ENCODE measurements around the gene ZFP57. TPM values are rescaled to one million over a fixed set of nuclear protein-coding genes. Genes with fewer than 3 reads are reported as not detected.

ZFP57 gene
- total and polyA plus RNA-seq, 2 of the 13 experiments (the other 11 are each of a cell fraction or from before 2014, with no cell fraction given) = not detected

- no peak for TF ChIP-seq ZBTB49 (CRISPR knock-in tag; IDR thresholded peaks at IDR 0.05; ENCODE audit: borderline replicate concordance)
- no peak for TF ChIP-seq SMAD1 (CRISPR knock-in tag; IDR thresholded peaks at IDR 0.05; ENCODE audit: borderline replicate concordance, low read depth)
- TF ChIP-seq SIN3B (IDR thresholded peaks at IDR 0.05; ENCODE audit: low read length) = no peak
- no peak for TF ChIP-seq IKZF4 (CRISPR knock-in tag; IDR thresholded peaks at IDR 0.05; ENCODE audit: borderline replicate concordance, low read depth, not compliant biosample characterization)
- no peak for TF ChIP-seq ZNF556 (CRISPR knock-in tag; IDR thresholded peaks at IDR 0.05; ENCODE audit: borderline replicate concordance)
- TF ChIP-seq ATF2 (CRISPR knock-in tag; IDR thresholded peaks at IDR 0.05) = no peak
- TF ChIP-seq FOXP4 (CRISPR knock-in tag; IDR thresholded peaks at IDR 0.05) = no peak
- no peak for TF ChIP-seq ZNF724P (CRISPR knock-in tag; IDR thresholded peaks at IDR 0.05; ENCODE audit: borderline replicate concordance)
- TF ChIP-seq ZNF687 (CRISPR knock-in tag; IDR thresholded peaks at IDR 0.05) = no peak
- TF ChIP-seq KLF12 (CRISPR knock-in tag; IDR thresholded peaks at IDR 0.05; ENCODE audit: borderline replicate concordance) = no peak
- TF ChIP-seq DNMT1 (CRISPR knock-in tag; IDR thresholded peaks at IDR 0.05) = no peak
- no peak for TF ChIP-seq THRA (CRISPR knock-in tag; IDR thresholded peaks at IDR 0.05; ENCODE audit: borderline replicate concordance)
- intact Hi-C loops (cut with micrococcal nuclease; ENCODE audit: unreplicated experiment) (no loop called here), in situ Hi-C loops (cut with HindIII; ENCODE audit: extremely low pct_ligation_motif_present, low pct_unique_long_range_greater_than_20kb) (no loop called here)
- H3K4me2 ChIP-seq (ENCODE audit: low read depth, low read length) = no peak overlapping the region
- no peak overlapping the region for H2AFZ ChIP-seq (ENCODE audit: low read length)
- POLR2A ChIA-PET = no interaction called here
- no peaks in the 10 kb centered on the region for H3K27me3 ChIP-seq (ENCODE audit: control insufficient read depth in 1 of 2, insufficient read depth in 2 of 2, low read length in 2 of 2)
- no peaks in the 10 kb centered on the region for H3K9me3 ChIP-seq (ENCODE audit: low read length)
- WGBS (ENCODE audit: low lambda C conversion rate) = 33% methylated on average over 7 of the region's 7 CpGs
- DNase-seq (ENCODE audit: low spot score) (no peak), FAIRE-seq (no peak), ATAC-seq (no peak)
- no peaks in the 10 kb centered on the region for H4K20me1 ChIP-seq (ENCODE audit: insufficient read depth, low read length)
- H3K4me3 ChIP-seq (replicated peaks in 1 of 3; ENCODE audit: insufficient read depth in 1 of 3, low read depth in 2 of 3, low read length in 3 of 3) = no peak overlapping the region
- peaks cover 5% of the 10 kb centered on the region; the same call in 1 of the 2 replicates for H3K4me1 ChIP-seq (ENCODE audit: insufficient read depth, low read length)
- H3K27ac ChIP-seq (ENCODE audit: extremely low read length, insufficient read depth, low read length) = no peak overlapping the region
- H3K36me3 ChIP-seq (replicated peaks in 1 of 2; ENCODE audit: control insufficient read depth in 1 of 2, insufficient read depth in 2 of 2, low read length in 2 of 2) = no peaks in the 10 kb centered on the region
- BruUV-seq (replicated peaks) = no TSS peak
- CTCF ChIA-PET (ENCODE audit: low intra/inter-chr PET ratio, low total read pairs) = no interaction called here
- no peak overlapping the region for H3K9ac ChIP-seq (ENCODE audit: insufficient read depth, low read depth, low read length)
- no peaks in the 10 kb centered on the region for H3K79me2 ChIP-seq (ENCODE audit: insufficient read depth, low read length)
Observed at GRCh38 chr6:29730575-29731126, 49.7 kb upstream of the ZFP57 start.
